Measurements from ENCODE around the gene CBFA2T3.

Gene CBFA2T3

GRCh38 chr16:88861359-88861758 lies 115.6 kb downstream of the CBFA2T3 start:
- Histone ChIP-seq H3K4me2 (ENCODE audit: low read length) (no peak overlapping the region), H3K9me3 (ENCODE audit: control insufficient read depth, low read length) (no peaks in the 10 kb centered on the region), H3K27ac (no peak overlapping the region), H3K9ac (no peak overlapping the region), H3K27me3 (ENCODE audit: control insufficient read depth, insufficient read depth, low read length) (no peaks in the 10 kb centered on the region), H2AFZ (no peak overlapping the region), H3K4me3 (ENCODE audit: low read depth, low read length) (no peak overlapping the region), H3K79me2 (peaks cover 6% of the 10 kb centered on the region), H3K4me1 (peaks cover 8% of the 10 kb centered on the region), H3K36me3 (ENCODE audit: control insufficient read depth, insufficient read depth, low read length) (no peaks in the 10 kb centered on the region)
- no peak for TF ChIP-seq CTCF (IDR thresholded peaks at IDR 0.05)

- Histone ChIP-seq H3K27me3 (ENCODE audit: control insufficient read depth, insufficient read depth, low read length) (no peaks in the 10 kb centered on the region), H3K4me3 (ENCODE audit: low read depth, low read length) (no peak overlapping the region), H3K9me3 (ENCODE audit: control insufficient read depth, low read length) (no peaks in the 10 kb centered on the region), H2AFZ (no peak overlapping the region), H3K79me2 (peaks cover 11% of the 10 kb centered on the region), H3K4me2 (ENCODE audit: low read length) (no peak overlapping the region), H3K4me1 (peaks cover 8% of the 10 kb centered on the region), H3K36me3 (ENCODE audit: control insufficient read depth, insufficient read depth, low read length) (no peaks in the 10 kb centered on the region), H3K27ac (no peak overlapping the region), H3K9ac (no peak overlapping the region)
- TF ChIP-seq CTCF (IDR thresholded peaks at IDR 0.05): no peak
Observed at GRCh38 chr16:88859381-88860091, 117.5 kb downstream of the CBFA2T3 start.

GRCh38 chr16:88857728-88858339 lies 119.2 kb downstream of the CBFA2T3 start:
- H3K9me3 ChIP-seq (ENCODE audit: control insufficient read depth, low read length): no peaks in the 10 kb centered on the region
- peak; percentile 68 for TF ChIP-seq CTCF (IDR thresholded peaks at IDR 0.05)
- peaks cover 8% of the 10 kb centered on the region for H3K4me1 ChIP-seq
- H3K4me3 ChIP-seq (ENCODE audit: low read depth, low read length): peak overlapping the region; percentile 82
- H3K36me3 ChIP-seq (ENCODE audit: control insufficient read depth, insufficient read depth, low read length): no peaks in the 10 kb centered on the region
- peak overlapping the region; percentile 98 for H2AFZ ChIP-seq
- H3K79me2 ChIP-seq: peaks cover 11% of the 10 kb centered on the region
- no peak overlapping the region for H3K9ac ChIP-seq
- peak overlapping the region; percentile 68 for H3K27ac ChIP-seq
- peak overlapping the region; percentile 76 for H3K4me2 ChIP-seq (ENCODE audit: low read length)
- H3K27me3 ChIP-seq (ENCODE audit: control insufficient read depth, insufficient read depth, low read length): no peaks in the 10 kb centered on the region

- peak within 1 kb of the TSS; percentile 82 for H3K4me3 ChIP-seq (ENCODE audit: low read depth, low read length)
- H3K9ac ChIP-seq: no peak within 1 kb of the TSS
- TF ChIP-seq CTCF (IDR thresholded peaks at IDR 0.05): no peak
- no peaks in the 10 kb centered on the region for H3K36me3 ChIP-seq (ENCODE audit: control insufficient read depth, insufficient read depth, low read length)
- no peaks in the 10 kb centered on the region for H3K9me3 ChIP-seq (ENCODE audit: control insufficient read depth, low read length)
- H3K27me3 ChIP-seq (ENCODE audit: control insufficient read depth, insufficient read depth, low read length): no peaks in the 10 kb centered on the region
- H3K4me1 ChIP-seq: peaks cover 8% of the 10 kb centered on the region
- peaks cover 11% of the 10 kb centered on the region for H3K79me2 ChIP-seq
- H2AFZ ChIP-seq: peak within 1 kb of the TSS; percentile 98
- peak within 1 kb of the TSS; percentile 79 for H3K4me2 ChIP-seq (ENCODE audit: low read length)
- H3K27ac ChIP-seq: peak within 1 kb of the TSS; percentile 68
Observed at GRCh38 chr16:88856828-88857727, 119.9 kb downstream of the CBFA2T3 start, which contains the start of the genes GALNS and TRAPPC2L. Gene GALNS (minus strand): TSS chr16:88856947. CDS start chr16:88856877, 70 bp downstream. Gene TRAPPC2L (plus strand): TSS chr16:88857127. CDS start chr16:88857151, 24 bp downstream.

All from parathyroid adenoma (tissue), 2 donors.